ENCODE measurements around the gene PPRC1.
A peak's percentile ranks its signal among the peaks of the same experiment; 100 is the strongest.

Gene PPRC1

DNA sequence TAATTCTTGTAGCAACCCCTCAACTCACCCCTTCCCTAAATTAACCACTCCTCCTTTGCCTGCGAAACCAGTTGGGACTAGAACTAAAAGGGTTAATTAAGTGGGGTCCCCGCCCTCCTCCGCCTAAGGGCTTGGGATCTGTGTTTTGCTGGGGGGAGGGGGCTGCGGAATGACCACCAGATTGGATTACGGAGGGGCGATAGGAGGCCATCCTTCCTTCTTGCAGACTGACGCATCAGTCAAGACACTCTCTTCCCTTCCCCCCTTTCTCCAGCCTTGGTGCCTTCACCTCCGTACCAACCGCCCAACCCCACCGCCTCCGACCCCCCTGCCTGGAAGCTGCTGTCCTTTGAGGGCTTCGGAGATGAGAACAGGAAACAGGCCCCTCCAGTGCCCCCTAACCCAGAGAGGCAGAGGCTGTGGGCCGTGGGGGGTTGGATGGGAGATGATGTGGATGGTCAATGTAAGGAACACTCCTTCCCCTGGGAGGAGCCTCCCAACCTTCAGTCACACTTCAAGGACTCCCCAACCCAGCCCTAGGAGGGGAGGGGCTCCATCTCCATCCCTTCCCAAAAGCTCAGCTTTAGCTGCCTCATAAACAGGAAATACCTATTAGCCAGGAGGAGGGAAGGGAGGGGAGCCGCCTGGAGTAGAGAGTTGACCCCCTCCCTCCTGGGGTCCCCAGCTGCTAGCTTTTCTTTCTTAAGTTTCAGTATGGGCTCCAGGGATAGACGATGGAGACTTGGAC, 11.7 kb upstream of the PPRC1 start:
- ChIA-PET POLR2A (interaction anchor here (1.1 to 1.4 kb wide), 2 partner anchors 11 to 33 kb away, joined by 3 to 4 read pairs; no protein-coding TSS in a partner anchor), CTCF (interaction anchor here (1.0 to 3.1 kb wide), 5 partner anchors 10 to 281 kb away, joined by 3 to 48 read pairs (median 4); partner anchors contain the start of gene PPRC1)
- TF ChIP-seq, protein P1, sequence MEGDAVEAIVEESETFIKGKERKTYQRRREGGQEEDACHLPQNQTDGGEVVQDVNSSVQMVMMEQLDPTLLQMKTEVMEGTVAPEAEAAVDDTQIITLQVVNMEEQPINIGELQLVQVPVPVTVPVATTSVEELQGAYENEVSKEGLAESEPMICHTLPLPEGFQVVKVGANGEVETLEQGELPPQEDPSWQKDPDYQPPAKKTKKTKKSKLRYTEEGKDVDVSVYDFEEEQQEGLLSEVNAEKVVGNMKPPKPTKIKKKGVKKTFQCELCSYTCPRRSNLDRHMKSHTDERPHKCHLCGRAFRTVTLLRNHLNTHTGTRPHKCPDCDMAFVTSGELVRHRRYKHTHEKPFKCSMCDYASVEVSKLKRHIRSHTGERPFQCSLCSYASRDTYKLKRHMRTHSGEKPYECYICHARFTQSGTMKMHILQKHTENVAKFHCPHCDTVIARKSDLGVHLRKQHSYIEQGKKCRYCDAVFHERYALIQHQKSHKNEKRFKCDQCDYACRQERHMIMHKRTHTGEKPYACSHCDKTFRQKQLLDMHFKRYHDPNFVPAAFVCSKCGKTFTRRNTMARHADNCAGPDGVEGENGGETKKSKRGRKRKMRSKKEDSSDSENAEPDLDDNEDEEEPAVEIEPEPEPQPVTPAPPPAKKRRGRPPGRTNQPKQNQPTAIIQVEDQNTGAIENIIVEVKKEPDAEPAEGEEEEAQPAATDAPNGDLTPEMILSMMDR (IDR thresholded peaks at IDR 0.05; ENCODE audit: insufficient read depth, low read length, missing control alignments) = no peak
- DNase-seq (ENCODE audit: low read depth, low spot score) = no peak
- H3K4me3 ChIP-seq (ENCODE audit: low read depth, low read length) = peak overlapping the region; percentile 91

- no peak for DNase-seq (ENCODE audit: low read depth, low spot score)
- peak overlapping the region; percentile 91 for H3K4me3 ChIP-seq (ENCODE audit: low read depth, low read length)
- TF ChIP-seq, protein P1 (IDR thresholded peaks at IDR 0.05; ENCODE audit: insufficient read depth, low read length, missing control alignments) = peak; percentile 50
- CTCF ChIA-PET = interaction anchor here (1.1 to 3.1 kb wide), 4 partner anchors 10 to 281 kb away, joined by 3 to 48 read pairs (median 8); partner anchors contain the start of gene PPRC1
- POLR2A ChIA-PET = interaction anchor here (1.1 kb wide), 1 partner anchor 32 kb away, joined by 3 read pairs; no protein-coding TSS in a partner anchor
These were observed 11.0 kb upstream of the PPRC1 start for GRCh38 chr10:102121739-102122372.

GRCh38 chr10:102122450-102122849, 10.4 kb upstream of the PPRC1 start:
- POLR2A ChIA-PET = interaction anchor here (1.1 kb wide), 1 partner anchor 32 kb away, joined by 3 read pairs; no protein-coding TSS in a partner anchor
- CTCF ChIA-PET = interaction anchor here (1.4 to 3.1 kb wide), 4 partner anchors 9 to 282 kb away, joined by 3 to 48 read pairs (median 9); partner anchors contain the start of gene PPRC1
- TF ChIP-seq, protein P1 (IDR thresholded peaks at IDR 0.05; ENCODE audit: insufficient read depth, low read length, missing control alignments) = no peak
- no peak overlapping the region for H3K4me3 ChIP-seq (ENCODE audit: low read depth, low read length)
- DNase-seq (ENCODE audit: low read depth, low spot score) = no peak

GRCh38 chr10:102123223-102123622, 9.6 kb upstream of the PPRC1 start:
- CTCF ChIA-PET = interaction anchor here (0.7 to 3.1 kb wide), 4 partner anchors 8 to 277 kb away, joined by 3 to 48 read pairs (median 9); partner anchors contain the start of gene PPRC1
- H3K4me3 ChIP-seq (ENCODE audit: low read depth, low read length) = no peak overlapping the region
- POLR2A ChIA-PET = no interaction called here
- no peak for DNase-seq (ENCODE audit: low read depth, low spot score)
- TF ChIP-seq, protein P1 (IDR thresholded peaks at IDR 0.05; ENCODE audit: insufficient read depth, low read length, missing control alignments) = no peak

DNA sequence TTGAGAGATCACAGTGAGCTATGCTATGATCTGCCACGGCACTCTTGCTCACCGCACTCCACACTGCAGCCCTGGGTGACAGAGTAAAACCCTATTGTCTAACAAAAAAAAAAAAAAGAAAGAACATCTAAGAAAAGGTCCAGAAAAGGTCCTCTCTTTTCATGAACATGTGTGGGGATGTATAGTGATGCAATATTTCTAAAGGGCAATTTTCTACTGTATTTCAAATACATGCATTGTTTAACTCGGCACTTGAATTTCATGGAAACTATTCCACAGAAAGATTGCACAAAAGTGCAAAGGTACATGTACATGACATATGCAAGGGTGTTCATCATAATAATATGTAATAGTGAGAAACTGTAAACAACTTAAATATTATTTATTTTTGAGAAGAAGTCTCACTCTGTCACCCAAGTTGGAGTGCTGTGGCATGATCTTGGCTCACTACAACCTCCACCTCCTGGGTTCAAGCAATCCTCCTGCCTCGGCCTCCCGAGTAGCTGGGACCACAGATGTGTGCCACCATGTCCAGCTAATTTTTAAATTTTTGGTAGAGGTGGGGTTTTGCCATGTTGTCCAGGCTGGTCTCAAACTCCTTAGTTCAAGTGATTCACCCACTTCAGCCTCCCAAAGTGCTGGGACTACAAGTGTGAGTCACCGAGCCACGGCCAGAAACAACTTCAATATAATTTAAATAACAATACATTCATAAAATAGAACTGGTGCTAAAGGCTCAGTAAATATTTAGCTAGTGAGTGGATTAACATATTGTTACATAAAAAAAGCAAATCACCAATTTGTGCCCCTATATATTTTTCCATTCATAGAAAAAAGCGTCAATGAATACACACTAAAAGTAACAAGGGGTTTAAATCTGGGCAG, 1.3 kb upstream of the PPRC1 start:
- ChIA-PET CTCF (interaction anchor here (0.6 to 3.2 kb wide), 21 partner anchors 9 to 579 kb away, joined by 3 to 48 read pairs (median 5); partner anchors contain the start of genes LDB1 and NOLC1), POLR2A (interaction anchor here (1.2 kb wide), 1 partner anchor 11 kb away, joined by 4 read pairs; the partner anchor contains the start of gene LDB1)
- TF ChIP-seq, protein P1 (IDR thresholded peaks at IDR 0.05; ENCODE audit: insufficient read depth, low read length, missing control alignments) = no peak
- DNase-seq (ENCODE audit: low read depth, low spot score) = no peak
- H3K4me3 ChIP-seq (ENCODE audit: low read depth, low read length) = no peak overlapping the region

All from AG04449 (cell line).